GM21786 (cell line): ENCODE measurements around the gene KLHL28.
"Not testable (repeated sequence)": the region's sequence is repeated elsewhere in the genome, so short reads cannot be mapped to it uniquely, and the experiment has no call there.

Source experiments
- ATAC-seq: cut with Tn5 transposase; IDR thresholded peaks from one replicate; pipeline ENCODE4 v1.9.1; 2021; ENCODE audit not compliant: unreplicated experiment

Gene KLHL28

GRCh38 chr14:44897041-44897844, 64.5 kb downstream of the KLHL28 start:
- ATAC-seq, result peak; percentile 93

GRCh38 chr14:44896275-44897040, 65.3 kb downstream of the KLHL28 start:
- peak; percentile 1 for ATAC-seq

GRCh38 chr14:44895716-44896115, 66.0 kb downstream of the KLHL28 start:
- ATAC-seq, result no peak

GRCh38 chr14:44893535-44893934, 68.2 kb downstream of the KLHL28 start:
- ATAC-seq, result no peak

GRCh38 chr14:44891726-44892372, 69.9 kb downstream of the KLHL28 start:
- ATAC-seq, result not testable (repeated sequence)

GRCh38 chr14:44889595-44890471, 71.9 kb downstream of the KLHL28 start:
- ATAC-seq, result no peak

- no peak for ATAC-seq
Observed at GRCh38 chr14:44887596-44887955, 74.2 kb downstream of the KLHL28 start.

- no peak for ATAC-seq
Observed at GRCh38 chr14:44886860-44887595, 74.7 kb downstream of the KLHL28 start.

- no peak for ATAC-seq
Observed at GRCh38 chr14:44880791-44881190, 81.0 kb downstream of the KLHL28 start.
